GM18873 (cell line): ENCODE data around the gene GNPAT.
"Not testable (repeated sequence)": the region's sequence is repeated elsewhere in the genome, so short reads cannot be mapped to it uniquely, and the experiment has no call there.

Experiments used
- ATAC-seq: cut with Tn5 transposase; IDR thresholded peaks from one replicate; pipeline ENCODE4 v1.9.1; 2021; ENCODE audit warnings: mild to moderate bottlenecking, moderate library complexity, moderate number of reproducible peaks; ENCODE audit not compliant: unreplicated experiment, low FRiP score

Gene GNPAT

DNA sequence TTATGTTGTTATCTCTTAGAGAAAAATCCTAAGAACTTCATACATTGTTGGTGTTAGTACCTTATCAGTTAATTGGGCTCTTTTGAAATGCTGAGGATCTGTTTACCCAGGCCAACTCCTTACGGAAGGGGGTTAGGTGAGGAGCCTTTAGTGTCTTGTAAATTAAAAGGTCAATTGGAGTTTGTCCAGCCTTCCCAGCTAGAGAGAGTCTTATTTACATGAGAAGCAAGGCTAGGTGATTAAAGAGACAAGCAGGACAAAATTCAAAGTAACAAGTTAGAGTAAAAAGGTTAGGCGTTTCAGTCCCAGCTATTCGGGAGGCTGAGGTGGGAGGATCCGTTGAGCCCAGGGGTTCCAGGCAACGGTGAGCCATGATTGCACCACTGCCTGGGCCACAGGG lies 28.7 kb upstream of the GNPAT start:
- ATAC-seq, result not testable (repeated sequence)

DNA sequence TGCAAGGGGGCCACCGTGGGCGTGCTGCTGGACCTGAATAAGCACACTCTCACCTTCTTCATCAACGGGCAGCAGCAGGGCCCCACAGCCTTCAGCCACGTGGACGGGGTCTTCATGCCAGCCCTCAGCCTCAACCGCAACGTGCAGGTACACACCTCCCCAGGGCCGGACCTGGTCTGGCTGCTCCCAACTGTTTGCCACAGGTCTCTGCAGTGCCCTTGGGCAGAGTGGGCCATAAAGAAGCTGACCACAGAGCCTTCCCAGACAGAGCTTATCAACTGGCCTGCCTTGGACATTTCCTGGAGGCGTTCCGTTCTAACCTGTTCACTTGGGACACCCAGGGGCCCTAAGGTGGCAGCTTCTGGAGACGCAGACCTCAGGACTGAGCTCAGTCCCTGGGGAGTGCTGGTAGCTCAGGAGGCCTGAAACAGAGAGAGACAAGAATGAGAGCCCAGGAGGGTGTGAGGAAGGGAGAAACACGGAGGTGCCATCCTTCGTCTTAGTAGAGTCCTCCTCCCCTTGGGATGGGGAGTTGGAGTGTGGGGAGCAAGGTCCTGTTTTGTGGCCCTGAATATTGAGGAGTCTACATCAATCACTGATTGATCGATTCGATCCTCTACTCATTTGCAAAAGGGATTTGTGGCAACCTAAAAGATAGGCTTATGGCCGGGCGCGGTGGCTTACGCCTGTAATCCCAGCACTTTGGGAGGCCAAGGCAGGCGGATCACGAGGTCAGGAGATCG lies 27.0 kb upstream of the GNPAT start:
- ATAC-seq, result no peak

DNA sequence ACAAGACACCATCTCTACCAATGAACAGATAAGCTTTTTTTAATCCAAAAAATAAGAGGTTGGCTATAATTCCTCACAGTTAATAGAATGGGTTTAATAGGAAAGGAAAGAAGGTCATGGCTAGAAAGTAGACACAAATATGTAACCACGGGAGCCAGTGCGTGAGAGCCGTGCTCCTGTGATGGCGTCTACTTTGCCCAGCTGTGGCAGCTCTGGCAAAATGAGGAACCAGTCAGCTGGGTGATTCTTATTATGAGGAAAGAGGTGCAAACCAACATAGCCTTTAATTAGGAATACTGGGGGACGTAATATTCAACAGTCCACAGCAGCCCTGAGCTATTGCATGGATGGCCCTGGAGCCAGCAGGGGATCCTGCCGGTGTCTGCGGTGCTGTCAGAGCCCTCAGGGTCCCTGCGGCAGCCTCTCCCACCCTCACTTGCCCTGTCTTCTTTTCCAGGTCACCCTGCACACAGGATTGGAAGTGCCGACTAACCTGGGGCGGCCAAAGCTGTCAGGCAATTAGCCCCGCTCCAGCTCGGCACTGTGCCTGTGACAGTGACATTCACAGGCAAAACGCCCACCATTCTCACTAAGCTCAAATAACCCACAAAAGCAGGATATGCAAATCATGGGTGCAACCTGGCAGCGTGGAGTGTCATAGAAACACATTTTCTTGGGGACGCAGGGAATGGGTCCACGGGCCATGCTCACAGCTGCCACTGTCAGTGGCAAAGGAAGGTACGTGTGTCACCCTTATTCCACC lies 25.9 kb upstream of the GNPAT start:
- no peak for ATAC-seq

DNA sequence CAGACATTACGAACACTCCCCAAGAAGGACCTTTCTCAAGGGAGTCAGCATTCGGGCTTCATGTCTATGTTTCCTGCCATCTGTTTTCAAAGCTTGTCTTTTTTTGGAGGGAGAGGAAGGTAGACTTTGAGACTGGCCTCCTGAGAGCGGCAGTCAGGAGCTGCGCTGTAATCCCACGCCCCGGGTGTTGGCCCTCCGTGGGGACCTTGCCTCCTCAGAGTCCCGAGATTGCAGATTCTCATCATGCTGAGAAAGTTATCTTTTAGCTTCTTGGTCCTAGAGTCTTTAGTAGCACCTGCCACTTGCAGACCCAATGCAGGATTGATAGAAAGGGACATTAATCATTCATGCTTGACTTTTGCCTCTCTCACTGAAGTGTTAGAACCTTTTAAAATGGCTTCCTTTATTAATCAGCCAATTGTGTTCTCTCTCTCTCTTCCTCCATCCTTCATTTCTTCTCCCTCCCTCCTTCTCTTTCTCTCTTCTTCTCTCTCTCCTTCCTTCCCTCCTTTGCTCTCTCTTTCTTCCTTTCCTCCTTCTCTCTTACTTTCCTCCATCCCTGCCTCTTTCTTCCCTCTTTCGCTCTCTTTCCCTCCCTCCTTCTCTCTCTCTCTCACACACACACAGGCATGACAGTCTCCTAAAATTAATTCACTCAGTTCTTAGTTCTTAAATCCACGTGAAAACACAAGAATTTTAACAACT lies 25.2 kb upstream of the GNPAT start:
- ATAC-seq, result no peak

DNA sequence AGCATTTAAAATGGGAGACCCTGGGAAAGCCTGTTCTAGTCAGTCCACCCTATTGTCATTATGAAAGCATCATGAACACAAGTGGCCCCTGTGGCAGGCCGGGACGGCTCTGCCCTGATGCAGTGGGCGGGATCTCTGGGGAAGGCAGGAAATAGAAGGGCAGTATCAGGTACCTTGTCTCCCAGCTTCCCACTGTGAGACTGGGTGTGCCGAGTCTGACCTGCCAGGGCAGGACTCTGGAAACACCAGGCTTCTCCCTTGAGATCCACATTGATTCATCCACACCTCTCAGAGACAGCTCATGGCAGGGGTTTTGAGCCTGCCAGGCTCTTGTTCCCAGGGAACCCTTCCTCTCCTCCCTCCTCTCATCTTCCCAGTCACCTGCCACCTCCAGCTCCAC lies 24.5 kb upstream of the GNPAT start:
- no peak for ATAC-seq

DNA sequence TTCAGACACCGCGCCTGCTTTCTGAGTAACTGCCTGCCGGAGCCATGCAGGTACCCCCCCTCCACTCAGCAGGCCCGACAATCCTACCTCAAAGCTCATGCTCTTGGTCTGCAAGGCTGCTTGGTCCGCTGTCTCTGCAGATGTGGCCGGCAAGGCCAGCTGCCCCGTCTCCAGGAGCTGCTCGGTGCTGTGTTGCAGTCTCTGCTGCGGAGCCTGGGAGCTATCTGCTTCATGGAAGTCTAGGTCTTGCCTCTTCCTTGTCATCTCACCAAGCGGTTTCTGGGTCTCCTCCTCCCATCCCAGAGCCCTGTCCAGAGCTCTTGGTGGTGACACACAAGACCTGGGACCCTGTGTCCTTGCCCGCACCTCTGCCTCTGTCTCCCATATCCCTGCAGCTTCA lies 24.0 kb upstream of the GNPAT start:
- no peak for ATAC-seq

DNA sequence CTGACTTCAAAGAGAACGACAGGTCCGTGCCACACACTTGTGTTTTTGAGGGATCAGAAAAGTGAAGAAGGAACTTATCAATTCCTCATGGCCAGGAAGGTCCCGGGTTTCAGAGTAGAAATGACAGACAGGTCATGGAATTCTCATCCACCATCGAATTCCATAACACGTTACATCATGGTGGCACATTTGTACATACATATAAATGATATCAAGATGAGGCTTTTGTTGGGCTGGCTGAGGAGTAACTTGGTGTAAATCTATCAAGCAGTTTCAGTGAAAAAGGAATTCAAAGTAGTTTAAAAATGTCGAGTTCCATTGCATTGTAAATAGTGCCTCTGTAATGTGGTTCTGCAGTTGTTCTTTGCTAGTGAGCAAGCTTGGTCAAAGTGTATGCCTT lies 22.9 kb upstream of the GNPAT start:
- ATAC-seq, result no peak

DNA sequence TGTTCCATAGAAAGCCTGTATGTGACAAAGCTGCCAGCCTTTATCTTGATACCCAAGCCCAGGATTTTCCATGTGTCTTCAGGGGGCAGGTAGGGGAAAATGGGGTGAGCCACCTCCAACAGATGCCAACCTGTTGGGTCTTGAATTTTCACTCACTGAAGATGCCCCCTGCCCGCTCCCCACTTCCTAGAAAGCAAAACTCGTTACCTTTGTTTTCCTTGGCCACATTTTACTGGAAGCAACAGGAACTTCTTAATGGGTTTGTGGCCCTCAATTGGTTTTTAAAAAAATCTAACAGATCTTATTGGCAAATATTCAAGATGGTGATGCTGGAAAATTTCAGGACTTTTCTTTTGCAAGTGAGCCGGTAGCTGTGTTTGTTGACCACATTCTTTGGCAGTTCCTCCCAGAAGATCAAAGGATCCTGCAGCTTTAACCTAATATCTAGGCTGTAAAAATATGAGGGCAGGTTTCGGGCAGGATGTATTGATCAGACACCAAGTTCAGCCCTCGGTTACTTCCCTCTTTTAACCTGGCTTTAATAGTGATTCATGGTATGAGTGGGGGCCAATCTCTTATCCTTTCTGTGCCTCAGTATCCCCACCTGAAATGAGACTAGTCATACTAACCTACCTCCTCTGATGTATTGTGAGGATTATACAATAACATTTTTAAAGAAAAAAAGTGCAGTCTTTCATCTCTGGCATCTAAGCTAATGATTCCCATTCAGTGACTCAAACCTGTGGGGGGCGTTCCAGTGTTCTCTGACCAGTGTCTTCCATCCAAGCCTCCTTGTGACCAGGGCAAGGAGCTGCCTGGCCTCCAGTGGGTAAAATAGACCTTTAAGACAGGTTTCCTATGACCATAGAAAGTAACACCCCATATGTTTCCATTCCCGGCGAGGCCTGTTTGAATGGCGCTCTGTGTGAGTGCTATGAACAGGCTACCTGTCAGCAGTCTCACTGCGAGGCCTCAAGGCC lies 21.3 kb upstream of the GNPAT start:
- no peak for ATAC-seq

DNA sequence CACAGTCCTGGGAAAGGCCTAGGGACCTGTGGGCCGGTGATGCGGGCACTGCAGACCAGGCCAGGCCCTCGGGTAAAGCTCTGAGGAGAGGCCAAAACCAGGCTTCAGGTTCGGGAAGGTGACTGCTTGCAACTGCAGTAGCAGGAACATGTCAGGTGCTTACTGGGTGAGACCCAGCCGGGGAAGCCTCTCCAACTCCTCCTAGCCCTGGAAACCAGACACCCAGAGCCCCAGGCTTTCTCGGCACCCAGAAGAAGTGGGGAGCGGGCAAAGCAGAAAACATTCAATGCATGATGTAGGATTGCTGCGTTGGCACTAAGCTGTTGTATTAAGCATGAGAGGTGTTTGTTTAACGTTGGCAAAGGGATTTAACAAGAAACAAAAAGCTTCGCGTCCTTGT lies 20.2 kb upstream of the GNPAT start:
- no peak for ATAC-seq

DNA sequence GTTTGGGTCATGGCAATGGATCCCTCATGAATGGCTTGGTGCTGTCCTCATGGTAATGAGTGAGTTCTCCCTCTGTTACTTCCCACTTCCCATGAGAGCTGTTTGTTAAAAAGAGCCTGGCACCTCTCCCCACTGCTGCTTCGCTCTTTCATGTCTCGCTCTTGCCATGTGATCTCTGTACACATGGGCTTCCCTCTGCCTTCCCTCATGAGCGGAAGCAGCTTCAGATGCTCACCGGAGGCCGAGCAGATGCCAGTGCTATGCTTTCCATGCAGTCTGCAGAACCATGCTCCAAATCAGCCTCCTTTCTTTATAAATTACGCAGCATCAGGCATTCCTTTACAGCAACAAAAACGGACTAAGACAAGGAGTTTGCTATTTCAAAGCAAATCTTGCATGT lies 14.9 kb upstream of the GNPAT start:
- ATAC-seq, result no peak

DNA sequence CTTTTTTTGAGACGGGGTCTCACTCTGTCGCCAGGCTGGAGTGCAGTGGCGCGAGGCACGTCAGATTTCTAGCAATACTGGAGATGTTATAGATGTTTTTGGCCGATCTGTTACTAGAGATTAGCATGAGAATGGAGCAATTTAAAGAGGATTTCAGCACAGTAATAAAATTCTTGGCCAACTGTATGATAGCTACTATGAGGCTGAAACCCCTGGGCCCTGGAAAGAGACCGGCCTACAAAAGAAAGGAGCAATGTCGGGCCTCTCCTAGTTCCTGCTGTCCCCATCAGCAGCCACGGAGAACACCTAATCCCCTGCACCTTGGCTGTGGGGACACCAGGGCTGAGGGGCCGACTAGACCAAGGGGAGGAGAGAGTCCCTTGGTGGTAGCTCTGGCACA lies 9.5 kb upstream of the GNPAT start:
- no peak for ATAC-seq

DNA sequence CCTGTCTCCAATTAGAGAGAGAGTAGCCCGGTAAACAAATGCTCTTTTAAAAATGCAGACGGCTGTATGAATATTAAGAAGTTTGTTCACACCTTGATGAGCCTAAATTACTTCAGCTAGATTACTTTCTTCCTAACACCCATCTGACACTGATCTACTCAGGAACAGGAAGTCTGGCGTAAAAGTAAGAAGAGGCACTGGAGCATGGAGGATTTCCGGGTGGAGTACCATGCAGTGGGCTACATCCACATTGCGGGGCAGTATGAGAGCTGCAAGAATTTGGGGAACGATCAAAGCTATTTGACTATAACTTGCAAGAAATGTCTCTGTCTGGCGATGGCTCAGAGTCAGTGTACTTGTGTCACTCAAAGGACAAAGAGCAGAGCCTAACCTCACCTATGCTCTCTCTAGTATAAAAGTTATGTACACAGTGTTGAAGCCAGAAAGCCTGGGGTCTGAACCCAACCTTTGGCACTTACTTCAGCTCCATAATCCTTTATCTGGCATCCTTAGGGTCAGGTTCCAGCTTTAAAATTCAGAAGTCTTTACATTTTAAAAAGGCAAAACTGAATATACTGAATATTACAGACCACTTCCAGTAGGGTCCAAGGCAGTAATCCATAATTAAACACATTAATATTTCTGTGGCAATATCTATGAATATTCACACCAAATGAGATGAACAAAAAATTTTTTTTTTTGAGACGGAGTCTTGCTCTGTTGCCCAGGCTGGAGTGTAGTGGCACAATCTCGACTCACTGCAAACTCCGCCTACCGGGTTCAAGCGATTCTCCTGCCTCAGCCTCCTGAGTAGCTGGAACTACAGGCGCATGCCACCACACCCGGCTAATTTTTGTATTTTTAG lies 7.9 kb upstream of the GNPAT start:
- no peak for ATAC-seq

DNA sequence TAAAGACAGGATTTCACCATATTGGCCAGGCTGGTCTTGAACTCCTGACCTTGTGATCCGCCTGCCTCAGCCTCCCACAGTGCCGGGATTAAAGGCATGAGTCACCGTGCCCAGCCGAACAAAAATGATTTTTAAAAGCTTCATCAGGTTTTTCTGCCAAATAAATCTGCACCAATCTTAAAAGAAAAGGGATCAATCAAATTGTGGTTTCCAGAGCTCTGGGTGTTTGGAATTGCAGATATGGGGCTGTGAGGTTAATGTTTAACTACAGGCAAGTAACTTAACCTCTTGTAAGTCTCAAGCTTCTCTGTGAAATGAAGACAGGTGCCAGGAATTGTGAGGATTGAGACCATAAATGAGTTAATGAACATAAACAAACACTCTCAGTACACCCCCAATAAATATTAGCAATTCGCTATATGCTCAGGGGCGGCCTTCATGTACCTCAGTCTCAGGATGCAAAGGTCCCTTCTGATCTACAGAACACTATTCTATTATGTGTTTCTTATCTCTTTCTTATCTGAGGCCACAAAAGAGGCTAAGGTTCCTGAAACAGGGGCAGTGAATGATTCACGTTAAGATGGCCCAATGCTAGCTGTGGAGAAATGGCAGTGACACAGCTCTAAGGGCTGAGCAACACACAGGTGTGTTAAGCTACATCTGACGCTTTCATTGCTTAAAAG lies 7.1 kb upstream of the GNPAT start:
- ATAC-seq, result no peak

DNA sequence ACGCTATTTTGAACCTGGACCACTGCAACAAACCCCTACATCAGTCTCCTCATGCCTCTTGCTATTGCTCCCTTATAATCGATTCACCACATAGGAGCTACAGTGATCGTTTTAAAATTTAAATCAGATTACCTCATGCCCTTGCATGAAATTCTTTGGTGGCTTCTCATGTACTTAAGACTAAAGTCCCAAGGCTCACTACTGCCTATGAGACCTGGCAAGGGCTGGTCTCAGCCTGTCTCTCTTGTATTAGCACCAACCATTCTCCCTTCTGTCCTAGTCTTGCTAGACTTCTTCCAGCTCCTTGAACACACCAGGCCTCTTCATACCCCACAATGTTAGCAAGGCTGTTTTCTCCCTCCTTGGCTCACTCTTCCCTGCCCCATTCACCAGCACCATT lies 6.5 kb upstream of the GNPAT start:
- ATAC-seq, result no peak

DNA sequence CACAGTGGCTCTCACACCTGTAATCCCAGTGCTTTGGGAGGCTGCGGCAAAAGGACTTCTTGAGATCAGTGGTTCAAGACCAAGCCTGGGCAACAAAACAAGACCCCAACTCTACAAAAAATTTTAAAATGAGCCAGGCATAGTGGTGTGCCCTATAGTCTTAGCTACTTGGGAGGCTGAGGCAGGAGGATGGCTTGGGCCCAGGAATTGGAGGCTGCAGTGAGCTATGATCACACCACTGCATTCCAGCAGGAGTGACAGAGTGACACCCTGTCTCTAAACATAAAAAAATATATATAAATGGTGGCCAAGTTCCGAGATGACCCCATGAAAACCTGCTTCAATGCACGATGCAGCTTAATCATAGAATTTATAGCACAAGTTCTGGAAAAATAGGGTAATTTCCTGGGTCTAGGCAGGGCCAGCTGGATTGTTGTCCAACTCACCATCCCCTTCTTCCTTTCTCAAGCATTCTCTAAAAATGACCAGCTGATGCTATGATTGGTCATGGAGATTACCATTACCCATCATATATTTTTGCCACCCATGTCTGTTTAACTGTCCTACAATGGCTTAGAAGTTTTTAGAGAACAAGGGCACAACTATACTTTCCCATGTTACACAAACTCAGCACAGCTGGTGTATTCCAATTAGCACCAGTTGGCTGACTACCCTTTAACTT lies 5.3 kb upstream of the GNPAT start:
- no peak for ATAC-seq

DNA sequence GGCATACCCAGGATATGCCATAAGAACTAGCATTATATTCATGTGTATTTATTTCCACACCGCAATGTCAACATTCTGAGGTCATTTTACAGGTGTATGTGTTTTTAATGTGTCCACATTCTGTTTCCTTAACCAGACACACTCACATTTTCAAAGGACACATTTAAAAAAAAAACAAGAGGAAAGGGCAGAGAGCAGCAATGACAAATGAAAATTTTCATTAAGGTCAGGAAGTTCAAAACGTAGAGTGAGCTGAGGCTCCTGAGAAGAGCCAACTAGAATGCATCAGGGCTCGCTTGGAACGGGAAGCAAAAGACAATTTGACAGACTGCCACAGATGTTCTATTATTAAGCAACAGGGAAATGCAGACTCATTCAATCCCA lies 4.8 kb upstream of the GNPAT start:
- no peak for ATAC-seq

DNA sequence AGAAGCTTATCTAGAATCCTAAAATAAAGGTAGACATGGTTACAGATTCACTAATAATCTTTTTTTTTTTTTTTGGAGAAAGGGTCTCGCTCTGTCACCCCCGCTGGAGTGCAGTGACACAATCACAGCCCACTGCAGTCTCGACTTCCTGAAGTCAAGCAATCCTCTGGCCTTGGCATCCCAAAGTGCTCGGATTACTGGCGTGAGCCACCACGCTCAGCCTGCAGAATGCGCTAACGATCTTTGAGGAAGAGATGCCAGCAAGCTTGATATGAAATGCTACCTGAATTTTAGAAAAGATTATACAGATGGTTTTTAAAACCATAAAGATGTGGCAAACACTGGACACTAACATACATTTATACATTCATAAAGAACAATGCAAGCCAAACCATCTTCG lies 4.1 kb upstream of the GNPAT start:
- ATAC-seq, result no peak

DNA sequence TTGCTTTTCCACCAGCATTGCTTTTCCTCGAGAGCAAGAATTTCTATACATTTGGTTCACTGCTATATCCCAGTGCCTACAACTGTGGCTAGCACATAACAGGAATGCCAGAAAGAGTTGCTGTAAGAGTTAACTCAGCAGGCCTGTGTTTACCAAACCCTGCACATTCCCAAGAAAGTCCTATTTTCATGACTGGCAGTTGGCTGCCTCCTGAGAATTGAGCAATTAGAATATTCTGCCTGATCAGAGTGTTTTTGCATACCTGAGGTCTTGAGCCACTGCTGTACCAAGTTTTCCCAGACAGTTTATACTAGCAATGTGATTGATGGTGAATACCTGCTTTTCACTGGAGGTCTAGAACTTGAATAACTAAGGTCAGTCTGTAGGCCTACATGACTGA lies 2.7 kb upstream of the GNPAT start:
- no peak for ATAC-seq

DNA sequence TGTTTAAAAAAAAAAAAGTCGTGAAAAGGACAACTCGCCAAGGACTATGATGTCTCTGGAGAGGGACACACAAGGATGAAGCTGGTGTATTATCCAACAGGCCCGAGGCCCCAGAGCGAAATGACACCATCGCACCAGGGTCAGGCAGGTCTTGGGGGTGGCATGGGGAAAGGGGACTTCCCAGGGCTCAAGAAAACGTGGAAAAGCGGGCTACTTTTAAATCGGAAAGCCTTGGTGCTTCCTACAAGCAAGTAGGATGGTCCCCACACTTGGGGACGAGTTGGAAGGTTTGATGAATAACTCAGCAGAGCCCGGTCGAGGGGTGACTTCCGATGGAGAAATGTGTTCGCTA lies 505 bp upstream of the GNPAT start:
- ATAC-seq, result no peak
